IPS DF 19.7 (cell line): ENCODE measurements around the gene ZDHHC11B.
"Not testable (repeated sequence)": the region's sequence is repeated elsewhere in the genome, so short reads cannot be mapped to it uniquely, and the experiment has no call there.

ENCODE experiments used
- DNase-seq: peaks from one replicate; pipeline ENCODE4 v3.0.0-alpha.2; 2013; ENCODE audit warnings: low read depth, low spot score

ZDHHC11B gene

GRCh38 chr5:717143-717542 lies 67.4 kb downstream of the ZDHHC11B start:
- no peak for DNase-seq

GRCh38 chr5:716740-717139 lies 67.8 kb downstream of the ZDHHC11B start:
- DNase-seq = not testable (repeated sequence)

DNA sequence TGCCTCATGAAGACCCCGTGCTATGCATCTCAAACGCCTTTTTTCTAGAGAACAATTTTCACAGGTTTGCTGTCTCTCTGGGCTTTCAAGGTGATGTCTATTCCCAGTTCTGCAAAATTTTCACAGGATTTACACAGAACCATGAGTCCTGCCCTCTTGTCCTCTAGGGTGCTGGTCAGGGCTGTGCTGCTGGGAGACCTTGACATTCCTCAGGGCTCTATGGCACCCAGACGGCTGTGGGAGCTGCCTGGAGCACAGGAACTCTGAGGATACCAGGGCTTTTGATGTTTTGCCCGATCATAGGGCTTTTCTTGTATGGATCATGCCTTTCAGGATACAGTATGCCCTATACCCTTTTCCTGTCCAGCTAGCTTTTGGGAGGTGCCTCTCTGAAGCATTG lies 68.9 kb downstream of the ZDHHC11B start:
- not testable (repeated sequence) for DNase-seq

DNA sequence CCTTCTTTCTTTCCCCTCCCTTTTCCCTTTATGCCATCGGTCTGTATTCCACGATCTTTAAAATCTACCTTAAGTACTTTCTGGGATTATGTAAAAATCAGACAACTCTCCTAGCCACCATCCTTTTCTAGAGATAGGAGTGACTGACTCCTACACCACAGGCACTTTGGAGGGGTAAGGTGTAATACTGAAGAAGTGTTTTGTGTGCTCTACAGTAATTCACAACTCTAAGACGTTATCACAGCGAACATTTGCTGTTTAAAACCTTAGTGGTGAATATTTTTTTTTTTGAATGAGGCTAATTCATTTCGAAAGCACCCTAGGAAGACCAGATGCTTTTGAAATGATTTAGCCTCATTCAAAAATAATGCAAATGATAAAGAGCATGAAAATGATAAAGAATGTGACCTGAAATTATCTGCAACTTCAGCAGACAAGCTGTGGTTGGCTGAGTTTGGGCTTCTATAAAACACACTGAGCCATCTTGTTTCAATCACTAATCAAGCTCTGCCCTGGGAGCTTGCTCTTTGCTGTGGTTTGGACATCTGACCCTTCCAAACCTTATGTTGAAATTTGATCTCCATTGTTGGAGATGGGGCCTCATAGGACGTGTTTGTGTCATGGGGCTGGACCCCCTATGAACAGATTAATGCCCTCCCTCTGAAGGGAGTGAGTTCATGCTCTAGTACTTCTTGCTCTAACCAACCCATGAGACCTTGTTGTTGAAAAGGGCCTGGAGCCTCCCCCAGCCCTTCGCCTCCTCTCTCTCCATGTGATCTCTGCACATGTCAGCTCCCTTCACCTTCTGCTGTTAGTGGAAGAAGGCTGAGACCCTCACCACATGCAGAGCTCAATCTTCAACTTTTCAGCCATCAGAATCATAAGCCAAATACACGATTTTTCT lies 70.1 kb downstream of the ZDHHC11B start:
- not testable (repeated sequence) for DNase-seq

- DNase-seq = not testable (repeated sequence)
These were observed 70.8 kb downstream of the ZDHHC11B start for GRCh38 chr5:713686-714085.

DNA sequence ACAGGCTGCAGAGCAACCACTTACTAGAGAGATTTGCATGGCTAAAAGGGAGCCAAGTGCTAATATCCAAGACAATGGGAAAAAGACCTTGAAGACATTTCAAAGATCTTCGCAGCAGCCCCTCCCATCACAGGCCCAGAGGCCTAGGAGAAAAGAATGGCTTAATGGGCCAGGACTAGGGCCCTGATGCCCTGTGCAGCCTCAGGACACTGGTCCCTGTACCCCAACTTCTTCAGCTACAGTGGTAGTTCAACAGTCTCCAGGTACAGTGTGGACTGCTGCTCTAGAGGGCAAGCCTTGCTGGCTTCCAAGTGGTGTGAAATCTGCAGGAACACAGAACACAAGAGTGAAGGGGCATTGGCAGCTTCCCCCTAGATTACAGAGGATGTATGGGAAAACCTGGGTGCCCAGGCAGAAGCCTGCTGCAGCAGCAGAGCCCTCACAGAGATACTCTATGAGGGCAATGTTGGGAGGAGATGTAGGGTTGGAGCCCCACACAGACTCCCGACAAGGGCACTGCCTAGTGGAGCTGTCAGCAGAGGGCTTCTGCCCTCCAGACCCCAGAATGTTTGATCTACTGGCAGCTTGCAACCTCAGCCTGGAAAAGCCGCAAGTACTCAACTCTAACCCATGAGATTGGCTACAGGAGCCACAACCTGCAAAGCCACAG lies 75.5 kb downstream of the ZDHHC11B start:
- not testable (repeated sequence) for DNase-seq

GRCh38 chr5:708374-708773 lies 76.2 kb downstream of the ZDHHC11B start:
- not testable (repeated sequence) for DNase-seq

- DNase-seq = not testable (repeated sequence)
These were observed 78.4 kb downstream of the ZDHHC11B start for GRCh38 chr5:706127-706526.

DNA sequence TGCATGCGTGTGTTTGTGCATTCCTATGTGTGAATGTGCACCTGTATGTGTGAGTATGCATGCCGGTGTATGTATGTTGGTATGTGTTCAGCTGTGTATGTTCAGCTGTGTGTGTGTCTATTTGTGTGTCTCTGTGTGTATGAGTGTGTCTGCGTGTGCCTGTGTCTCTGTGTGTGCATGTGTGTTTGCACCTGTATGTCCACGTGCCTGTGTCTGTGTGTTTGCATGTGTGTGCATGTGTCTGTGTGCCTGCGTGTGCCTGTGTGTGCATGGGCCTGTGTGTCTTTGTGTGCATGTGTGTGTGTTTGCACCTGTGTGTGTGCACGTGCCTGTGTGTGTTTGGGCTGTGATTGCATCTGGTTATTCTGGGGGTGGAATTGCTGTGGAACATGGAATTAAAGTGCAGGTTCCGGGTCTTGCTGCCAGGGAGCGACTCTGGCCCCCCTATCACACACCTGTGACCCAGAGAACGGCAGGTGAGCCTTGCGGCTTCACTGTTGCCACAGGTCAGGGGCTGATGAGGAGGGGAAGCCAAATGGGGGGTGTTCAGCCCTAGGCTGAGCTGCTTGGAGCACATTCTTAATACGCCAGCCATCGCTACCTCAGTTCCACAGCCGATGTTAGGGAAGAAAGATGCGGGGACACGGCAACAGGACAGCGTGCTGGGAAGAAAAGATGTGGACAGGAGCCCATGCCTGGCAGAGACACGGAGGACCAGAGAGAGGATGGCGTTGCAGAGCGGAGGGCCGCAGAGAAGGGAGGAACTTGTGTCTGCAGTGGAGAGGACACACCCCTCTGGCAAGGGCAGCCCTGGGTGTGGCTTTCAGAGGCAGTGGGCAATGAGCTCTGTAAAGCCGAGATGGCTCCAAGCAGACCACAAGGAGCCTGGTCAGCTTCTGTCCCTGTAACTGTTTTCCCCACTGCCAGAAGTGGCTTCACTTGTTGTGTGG lies 87.5 kb downstream of the ZDHHC11B start:
- not testable (repeated sequence) for DNase-seq

DNA sequence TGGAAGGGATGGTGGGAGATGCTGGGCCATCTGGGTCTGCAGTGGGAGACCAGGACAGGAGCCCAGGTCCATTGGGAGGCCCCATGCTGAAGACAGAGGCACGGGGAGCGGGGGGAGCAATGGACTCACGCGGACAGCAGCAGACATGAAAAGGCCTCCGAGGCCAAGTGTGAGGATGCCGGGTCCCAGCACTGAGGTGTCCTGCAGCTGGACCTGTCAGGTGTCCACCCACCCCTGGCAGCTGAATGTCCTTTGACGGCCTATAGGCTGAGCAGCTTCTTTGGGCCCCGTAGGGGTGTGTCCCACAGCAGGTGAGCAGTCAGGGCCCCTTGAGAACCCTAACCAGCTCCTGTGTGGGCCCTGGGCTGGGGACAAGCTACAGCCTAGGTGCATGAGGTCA lies 88.3 kb downstream of the ZDHHC11B start:
- DNase-seq = not testable (repeated sequence)

GRCh38 chr5:695475-695874 lies 89.1 kb downstream of the ZDHHC11B start:
- DNase-seq = not testable (repeated sequence)

GRCh38 chr5:694042-694431 lies 90.5 kb downstream of the ZDHHC11B start:
- not testable (repeated sequence) for DNase-seq

GRCh38 chr5:693271-694041 lies 91.1 kb downstream of the ZDHHC11B start, which contains the start of gene TPPP:
Gene TPPP (minus strand): TSS chr5:693352. CDS start chr5:678060, 15,292 bp downstream.
- not testable (repeated sequence) for DNase-seq

DNA sequence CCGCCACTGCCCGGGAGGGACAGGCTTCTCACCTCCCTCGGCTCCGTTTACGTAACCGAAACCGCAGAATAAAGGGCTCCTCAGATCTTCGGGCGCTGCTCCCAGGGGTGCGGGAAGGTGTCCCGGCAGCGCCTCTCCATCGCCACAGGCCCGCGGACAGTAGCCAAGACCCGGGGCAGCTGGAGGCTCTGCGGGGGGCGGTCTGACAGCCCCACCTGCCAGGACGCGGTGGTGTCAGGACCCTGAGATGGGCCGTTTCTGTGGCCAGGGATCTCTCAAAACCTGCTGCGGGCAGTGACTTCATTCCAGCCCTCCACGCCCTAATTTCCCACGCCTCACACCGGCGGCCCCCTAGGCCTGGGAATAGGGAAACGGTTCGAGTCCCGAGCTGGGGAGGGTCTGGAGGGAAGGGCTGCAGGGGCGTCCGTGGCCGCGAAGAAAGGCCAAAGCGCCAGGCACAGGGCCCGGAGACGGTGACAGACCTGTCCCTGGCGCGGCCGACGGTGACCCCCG lies 91.9 kb downstream of the ZDHHC11B start:
- DNase-seq = not testable (repeated sequence)

- DNase-seq = no peak
These were observed 92.6 kb downstream of the ZDHHC11B start for GRCh38 chr5:691817-692528.

GRCh38 chr5:691049-691448 lies 93.5 kb downstream of the ZDHHC11B start:
- DNase-seq = not testable (repeated sequence)

DNA sequence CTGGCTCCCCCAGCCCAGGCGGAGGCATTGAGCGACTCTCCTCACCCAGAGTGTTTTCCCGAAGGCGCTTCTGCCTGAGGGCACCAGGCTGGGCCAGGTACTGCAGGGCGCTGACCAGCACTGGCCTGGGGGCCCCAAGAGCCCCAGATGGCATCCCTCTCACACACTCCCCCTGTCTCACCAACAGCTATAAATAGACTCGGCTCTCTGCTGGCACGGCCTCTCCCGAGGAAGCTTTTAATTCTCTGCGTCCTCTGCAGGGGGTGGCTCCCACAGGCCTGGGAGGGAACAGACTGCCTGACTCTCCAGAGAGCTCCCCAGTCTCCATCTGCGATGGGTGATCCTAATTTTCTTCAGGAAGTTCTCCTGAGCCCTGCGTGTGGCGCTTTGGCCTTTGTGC lies 94.2 kb downstream of the ZDHHC11B start:
- not testable (repeated sequence) for DNase-seq

- not testable (repeated sequence) for DNase-seq
These were observed 96.0 kb downstream of the ZDHHC11B start for GRCh38 chr5:688348-689010.

DNA sequence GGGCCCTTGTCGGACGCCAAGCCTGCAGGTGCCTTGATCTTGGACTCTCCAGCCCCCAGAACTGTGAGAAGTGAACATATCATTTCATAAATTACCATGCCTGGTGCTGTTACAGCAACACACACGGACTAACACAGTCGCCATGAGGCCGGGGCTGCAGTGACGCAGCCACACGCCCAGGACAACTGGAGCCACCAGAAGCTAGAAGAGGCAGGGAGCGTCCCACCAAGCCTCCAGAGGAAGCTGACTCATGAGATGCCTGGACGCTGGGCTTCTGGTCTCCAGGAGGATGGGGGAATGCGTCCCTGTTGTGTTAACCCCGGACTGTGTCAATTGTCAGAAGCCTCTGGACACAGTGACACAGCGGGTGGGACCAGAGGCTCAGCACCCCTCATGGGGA lies 97.6 kb downstream of the ZDHHC11B start:
- not testable (repeated sequence) for DNase-seq
